CD4-positive, alpha-beta T cell treated with Interleukin-12 subunit alpha and Interleukin-12 subunit beta, for 1 hour (primary cell): ENCODE results near the gene C9orf78.

Source experiments
- DNase-seq: peaks from one replicate; pipeline ENCODE4 v3.0.0-alpha.2; 2020

Gene C9orf78

GRCh38 chr9:129867136-129868022, 32.3 kb upstream of the C9orf78 start:
- no peak for DNase-seq

- DNase-seq, result peak; percentile 63
Observed at GRCh38 chr9:129866394-129867135, 31.5 kb upstream of the C9orf78 start.

DNA sequence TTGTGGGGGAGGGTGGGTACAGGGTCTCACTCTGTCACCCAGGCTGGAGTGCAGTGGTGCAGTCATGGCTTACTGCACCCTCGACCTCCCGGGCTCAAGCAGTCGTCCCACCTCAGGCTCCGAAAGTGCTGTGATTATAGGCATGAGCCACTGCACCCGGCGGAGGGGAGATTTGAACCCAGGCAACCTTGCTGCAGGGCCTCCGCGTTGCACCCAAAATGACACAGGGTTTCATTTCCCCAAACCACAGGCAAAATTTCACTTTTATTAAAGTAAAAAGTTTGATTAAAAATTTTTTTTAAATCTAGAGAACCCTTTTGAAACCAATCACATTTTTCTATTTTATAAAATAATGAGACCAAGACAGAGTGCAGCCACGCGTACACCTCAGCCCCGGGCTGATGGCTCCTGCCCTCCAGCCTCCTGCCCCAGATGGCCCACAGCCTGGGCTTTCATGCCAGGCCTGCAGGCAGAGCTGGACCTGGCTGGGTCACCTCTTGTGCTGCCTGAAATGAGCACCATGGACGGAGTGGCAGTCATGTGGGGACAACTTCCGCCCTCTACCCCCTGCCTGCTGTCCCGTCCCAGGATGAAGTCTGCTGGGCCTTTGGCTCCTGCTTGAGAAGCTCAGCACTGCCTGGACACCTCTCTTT, 30.7 kb upstream of the C9orf78 start:
- DNase-seq, result no peak

GRCh38 chr9:129864991-129865647, 30.0 kb upstream of the C9orf78 start:
- DNase-seq, result no peak

- DNase-seq, result peak; percentile 69
Observed at GRCh38 chr9:129863059-129863690, 28.1 kb upstream of the C9orf78 start.

- DNase-seq, result no peak
Observed at GRCh38 chr9:129861447-129861827, 26.4 kb upstream of the C9orf78 start.

- DNase-seq, result no peak
Observed at GRCh38 chr9:129860653-129861446, 25.8 kb upstream of the C9orf78 start.

DNA sequence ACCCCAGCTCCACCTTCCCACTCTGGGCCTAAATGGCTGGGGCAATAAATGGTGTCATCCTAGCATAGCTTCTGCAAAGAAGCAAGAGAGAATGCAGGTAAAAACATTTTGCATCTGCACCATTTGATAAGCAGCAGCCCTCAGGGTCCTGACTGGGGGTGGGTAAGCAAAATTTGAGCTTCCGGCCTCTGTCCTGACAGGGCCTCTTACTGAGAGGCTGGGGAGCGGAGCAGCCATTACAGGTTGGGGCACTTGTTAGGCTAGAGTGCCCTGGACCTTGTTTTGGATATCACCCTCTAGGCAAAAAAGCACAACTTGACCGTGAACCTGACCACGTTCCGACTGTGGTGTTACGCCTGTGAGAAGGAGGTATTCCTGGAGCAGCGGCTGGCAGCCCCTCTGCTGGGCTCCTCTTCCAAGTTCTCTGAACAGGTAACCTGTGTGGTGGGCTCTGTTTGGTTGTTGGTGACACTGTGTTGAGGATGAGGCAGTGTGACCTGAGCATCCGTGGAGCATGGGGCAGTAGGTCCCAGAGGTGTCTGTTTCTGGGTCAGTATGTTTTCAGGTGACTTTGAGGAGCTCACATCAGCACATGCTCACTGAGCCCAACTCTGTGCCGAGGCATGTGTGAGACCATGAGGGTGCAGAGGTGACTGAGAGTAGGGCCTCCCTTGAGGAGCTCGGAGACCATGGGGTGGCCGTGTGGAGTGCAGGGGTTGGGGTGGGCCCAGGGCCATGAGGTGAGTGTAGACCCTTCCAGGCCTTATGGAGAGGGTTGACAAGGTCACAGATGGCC, 23.3 kb upstream of the C9orf78 start:
- DNase-seq, result no peak

GRCh38 chr9:129857207-129857606, 22.1 kb upstream of the C9orf78 start:
- no peak for DNase-seq

GRCh38 chr9:129854588-129855110, 19.6 kb upstream of the C9orf78 start:
- DNase-seq, result no peak

- no peak for DNase-seq
Observed at GRCh38 chr9:129853614-129854013, 18.5 kb upstream of the C9orf78 start.

GRCh38 chr9:129852579-129852978, 17.5 kb upstream of the C9orf78 start:
- no peak for DNase-seq

DNA sequence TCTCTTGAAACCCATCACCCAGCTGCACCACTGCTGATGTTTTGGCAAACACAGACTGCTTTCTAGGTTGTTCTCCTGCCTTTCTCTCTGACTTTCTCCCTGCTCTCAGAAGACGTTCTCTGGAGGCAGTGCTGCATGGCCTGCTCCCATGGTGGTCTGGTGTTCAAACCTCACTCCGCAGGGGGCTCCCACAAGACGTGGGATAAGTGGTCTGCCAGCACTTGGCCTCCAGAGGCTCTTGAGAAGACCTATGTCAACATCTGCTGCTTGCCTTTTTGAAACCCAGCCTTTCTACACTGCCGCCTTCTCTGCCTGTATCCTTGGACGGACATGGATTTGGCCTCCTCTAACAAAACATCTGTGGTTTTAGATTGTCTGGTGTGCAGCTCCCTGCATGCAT, 16.7 kb upstream of the C9orf78 start:
- DNase-seq, result no peak

DNA sequence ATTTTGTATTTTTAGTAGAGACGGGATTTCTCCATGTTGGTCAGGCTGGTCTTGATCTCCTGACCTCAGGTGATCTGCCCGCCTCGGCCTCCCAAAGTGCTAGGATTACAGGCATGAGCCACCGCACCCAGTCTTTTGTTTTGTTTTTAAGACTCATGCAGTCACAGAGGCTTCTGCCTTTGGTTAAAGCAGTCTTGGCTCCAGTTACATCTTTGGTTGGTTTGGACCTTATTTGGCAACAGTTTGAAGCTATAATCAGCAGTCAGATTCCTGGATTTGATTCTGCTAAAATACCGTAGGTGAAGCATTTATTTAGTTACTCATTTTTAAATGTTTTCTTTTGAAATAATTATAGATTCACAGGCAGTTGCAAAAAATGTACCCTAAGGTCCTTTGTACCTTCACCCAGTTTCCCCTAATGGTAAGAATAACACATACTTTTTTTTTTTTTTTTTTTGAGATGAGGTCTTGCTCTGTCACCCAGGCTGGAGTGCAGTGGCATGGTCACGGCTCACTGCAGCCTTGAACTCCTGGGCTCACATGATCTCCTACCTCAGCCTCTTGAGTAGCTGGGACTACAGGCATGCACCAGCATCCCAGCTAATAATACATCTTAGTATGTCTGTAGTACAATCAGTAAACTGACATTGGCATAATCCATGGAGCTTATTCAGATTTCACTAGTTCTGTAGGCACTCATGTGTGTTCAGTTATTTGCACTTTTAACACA, 15.9 kb upstream of the C9orf78 start:
- DNase-seq, result no peak

DNA sequence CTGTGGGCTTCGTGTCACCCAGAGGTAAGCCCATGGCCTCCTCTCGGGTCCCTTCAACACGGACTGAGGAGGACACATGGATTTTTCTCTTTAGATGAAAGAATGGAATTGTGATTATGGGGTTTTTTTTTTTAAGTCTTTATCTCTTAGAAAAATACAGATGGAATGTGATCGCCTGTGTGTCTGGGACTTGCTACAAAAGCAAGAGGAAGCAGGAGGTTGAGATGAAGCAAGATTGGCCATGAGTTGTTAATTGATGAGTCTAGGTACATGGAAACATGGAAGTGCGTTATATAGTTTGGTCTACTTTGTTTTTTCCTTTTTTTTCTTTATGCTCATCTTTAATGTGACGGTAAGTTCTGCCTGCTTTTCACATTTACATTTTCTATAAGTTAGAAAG, 14.8 kb upstream of the C9orf78 start:
- no peak for DNase-seq

DNA sequence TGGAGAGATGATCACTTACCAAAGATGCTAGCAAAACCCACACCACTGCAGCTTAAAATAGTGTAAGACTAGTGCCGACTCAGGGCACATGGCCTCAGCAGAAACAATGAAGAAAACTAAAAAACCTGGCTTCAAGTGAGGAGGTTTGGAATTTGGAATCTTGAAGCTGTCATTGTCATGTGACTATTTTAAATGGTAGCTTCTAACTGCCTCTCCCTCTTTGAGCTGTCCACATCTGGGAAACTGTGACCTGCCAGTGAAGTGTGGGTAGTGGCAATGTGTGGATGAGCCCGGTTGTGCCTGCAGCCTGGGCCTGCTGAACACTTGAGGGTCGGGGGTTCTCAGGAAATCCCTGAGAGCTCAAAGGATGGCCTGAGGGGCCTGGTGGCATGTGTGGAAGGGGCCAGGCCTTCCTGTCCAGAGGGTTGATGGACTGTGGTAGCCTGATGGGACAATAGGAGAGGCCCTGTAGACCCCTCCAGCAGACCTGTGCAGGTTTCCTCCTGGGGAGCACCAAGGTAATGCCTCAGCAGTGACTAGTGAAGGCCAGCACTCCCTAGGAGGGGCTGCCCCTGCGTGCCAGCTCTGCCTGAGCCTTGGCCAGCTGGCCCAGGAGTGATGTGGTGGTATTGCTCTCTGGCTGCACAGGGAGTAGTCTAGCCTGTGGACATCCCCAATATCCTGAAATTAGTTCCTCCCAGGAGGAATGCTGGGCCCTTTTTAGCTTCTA, 13.8 kb upstream of the C9orf78 start:
- no peak for DNase-seq

DNA sequence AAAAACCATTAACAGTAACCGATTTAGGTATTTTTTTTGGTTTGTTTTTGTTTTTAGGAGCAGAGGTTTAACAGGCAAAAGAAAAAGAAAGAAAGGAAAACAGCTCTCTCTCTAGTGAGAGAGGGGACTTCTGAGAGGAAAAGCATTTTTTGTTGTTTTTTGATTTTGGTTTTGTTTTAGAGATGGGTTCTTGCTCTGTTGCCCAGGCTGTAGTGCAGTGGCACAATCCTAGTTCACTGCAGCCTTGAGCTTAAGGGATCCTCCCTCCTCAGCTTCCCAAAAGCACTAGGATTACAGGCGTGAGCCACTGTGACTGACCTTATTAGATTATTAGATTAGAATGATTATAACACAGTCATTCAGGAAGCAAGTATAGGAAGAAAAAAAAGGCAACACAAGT, 10.3 kb upstream of the C9orf78 start:
- DNase-seq, result no peak

- DNase-seq, result no peak
Observed at GRCh38 chr9:129841071-129841470, 6.0 kb upstream of the C9orf78 start.

DNA sequence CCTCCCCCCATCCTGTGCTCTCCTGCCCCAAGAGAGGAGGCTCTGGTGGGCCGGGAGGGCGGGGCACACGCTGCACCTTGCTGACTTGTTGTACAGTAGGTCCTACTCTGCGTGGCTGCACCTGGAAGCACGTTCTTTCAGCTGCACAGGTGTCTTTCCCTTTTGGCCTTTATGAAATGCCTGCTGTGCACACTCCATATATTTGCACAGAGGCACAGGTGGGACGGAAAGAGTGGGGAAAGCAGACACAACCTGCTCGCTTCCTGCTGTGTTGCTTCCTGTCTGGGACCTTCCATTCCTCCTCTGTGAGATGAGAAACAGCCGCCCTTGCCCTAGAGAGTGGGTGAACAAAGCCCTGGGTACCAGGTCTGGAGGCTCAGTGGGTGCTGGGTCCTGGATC, 5.0 kb upstream of the C9orf78 start:
- peak; percentile 13 for DNase-seq
